B cell (primary cell): ENCODE measurements around the gene SUSD3.

ENCODE experiments used
- EZH2 ChIP-seq: IDR thresholded peaks from 2 replicates; pipeline ENCODE4 v1.6.1; 2012; ENCODE audit warnings: borderline replicate concordance, low read depth, mild to moderate bottlenecking, moderate library complexity, low read length; ENCODE audit not compliant: insufficient read depth, poor library complexity, severe bottlenecking
- TF ChIP-seq, protein P1 (sequence below): fragments of 200-600 bp; IDR thresholded peaks from one replicate; pipeline ENCODE4 v1.8.0; 2022; ENCODE audit warnings: antibody characterized with exemption, mild to moderate bottlenecking

DNA sequence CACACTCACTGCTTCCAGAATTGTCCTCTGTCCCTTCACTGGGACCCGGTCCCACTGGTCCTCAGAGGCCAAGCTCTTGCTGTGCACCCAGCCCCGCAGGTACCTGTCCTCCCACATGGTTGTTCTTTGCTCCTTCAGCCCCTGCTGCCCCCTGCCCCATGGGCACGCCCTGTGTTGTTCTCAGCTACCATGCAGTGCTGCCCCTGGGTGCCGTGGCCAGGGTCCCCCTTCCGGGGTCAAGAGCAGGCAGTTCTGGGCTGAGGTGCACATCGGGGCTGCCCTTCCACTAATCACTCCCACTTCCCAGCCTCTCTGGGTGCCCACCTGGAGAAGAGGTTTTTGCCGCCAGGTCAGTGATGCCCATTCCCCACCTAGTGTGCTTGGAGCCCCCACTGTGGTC is 31.9 kb upstream of the SUSD3 start:
- TF ChIP-seq, protein P1, sequence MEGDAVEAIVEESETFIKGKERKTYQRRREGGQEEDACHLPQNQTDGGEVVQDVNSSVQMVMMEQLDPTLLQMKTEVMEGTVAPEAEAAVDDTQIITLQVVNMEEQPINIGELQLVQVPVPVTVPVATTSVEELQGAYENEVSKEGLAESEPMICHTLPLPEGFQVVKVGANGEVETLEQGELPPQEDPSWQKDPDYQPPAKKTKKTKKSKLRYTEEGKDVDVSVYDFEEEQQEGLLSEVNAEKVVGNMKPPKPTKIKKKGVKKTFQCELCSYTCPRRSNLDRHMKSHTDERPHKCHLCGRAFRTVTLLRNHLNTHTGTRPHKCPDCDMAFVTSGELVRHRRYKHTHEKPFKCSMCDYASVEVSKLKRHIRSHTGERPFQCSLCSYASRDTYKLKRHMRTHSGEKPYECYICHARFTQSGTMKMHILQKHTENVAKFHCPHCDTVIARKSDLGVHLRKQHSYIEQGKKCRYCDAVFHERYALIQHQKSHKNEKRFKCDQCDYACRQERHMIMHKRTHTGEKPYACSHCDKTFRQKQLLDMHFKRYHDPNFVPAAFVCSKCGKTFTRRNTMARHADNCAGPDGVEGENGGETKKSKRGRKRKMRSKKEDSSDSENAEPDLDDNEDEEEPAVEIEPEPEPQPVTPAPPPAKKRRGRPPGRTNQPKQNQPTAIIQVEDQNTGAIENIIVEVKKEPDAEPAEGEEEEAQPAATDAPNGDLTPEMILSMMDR, result no peak
- TF ChIP-seq EZH2, result no peak
